WTC11 (cell line): ENCODE results near the gene EMC6.
"Not testable (repeated sequence)": the region's sequence is repeated elsewhere in the genome, so short reads cannot be mapped to it uniquely, and the experiment has no call there.

Experiments used
- TEAD4 ChIP-seq: sonication (generic); formaldehyde crosslinking; IDR thresholded peaks from 2 replicates; pipeline ENCODE4 v1.8.0; 2022; ENCODE audit warnings: mild to moderate bottlenecking, missing genetic modification reagents
- USF2 ChIP-seq: sonication (generic); formaldehyde crosslinking; IDR thresholded peaks from 2 replicates; pipeline ENCODE4 v1.8.1; 2023; ENCODE audit warnings: mild to moderate bottlenecking, missing genetic modification reagents, moderate library complexity
- ZBTB21 ChIP-seq: sonication (generic); formaldehyde crosslinking; IDR thresholded peaks from 2 replicates; pipeline ENCODE4 v1.8.1; 2023; ENCODE audit warnings: mild to moderate bottlenecking, missing genetic modification reagents, borderline replicate concordance

- TF ChIP-seq USF2, TEAD4, ZBTB21 (CRISPR knock-in tag): not testable (repeated sequence)
Measured at GRCh38 chr17:3705718-3705984, 37.0 kb downstream of the EMC6 start.
